Large intestine (tissue), 3 donors: ENCODE measurements around the gene SERPINA9. TPM values are rescaled to one million over a fixed set of nuclear protein-coding genes. Genes with fewer than 3 reads are reported as not detected.
A peak's percentile ranks its signal among the peaks of the same experiment; 100 is the strongest.
"Not testable (repeated sequence)": the region's sequence is repeated elsewhere in the genome, so short reads cannot be mapped to it uniquely, and the experiment has no call there.

Experiments
- DNase-seq, 2 donors: peaks; one replicate each; pipeline versions ENCODE4 v3.0.0 to v3.0.0-alpha.2; 2013
- H3K27ac ChIP-seq: one replicate; pipeline ENCODE4 v1.5.1; 2013; ENCODE audit warnings: low read length
- H3K27me3 ChIP-seq: 2 replicates; pipeline ENCODE4 v1.6.1; 2013; ENCODE audit warnings: low read length; ENCODE audit not compliant: control insufficient read depth, insufficient read depth
- H3K36me3 ChIP-seq: 2 replicates; pipeline ENCODE4 v1.6.1; 2013; ENCODE audit warnings: low read length; ENCODE audit not compliant: control insufficient read depth, insufficient read depth
- H3K4me1 ChIP-seq: one replicate; pipeline ENCODE4 v1.6.1; 2013; ENCODE audit warnings: low read length; ENCODE audit not compliant: control insufficient read depth, insufficient read depth
- H3K4me3 ChIP-seq: one replicate; pipeline ENCODE4 v1.5.1; 2013; ENCODE audit warnings: low read length
- H3K9me3 ChIP-seq: one replicate; pipeline ENCODE4 v1.6.1; 2013; ENCODE audit warnings: mild to moderate bottlenecking, low read depth, low read length, moderate library complexity; ENCODE audit not compliant: control insufficient read depth
- WGBS: methylation state at CpG from one replicate; pipeline ENCODE4 v1.1.5; 2013; ENCODE audit warnings: low lambda C conversion rate; ENCODE audit not compliant: insufficient coverage; 5-methylcytosine and 5-hydroxymethylcytosine counted together
- polyA plus RNA-seq: library from polyadenylated mRNA; unstranded; fragments of 120-200 nt; gene quantifications from one replicate; pipeline ENCODE4 v1.2.1, GENCODE V29; 2013

SERPINA9 gene
- polyA plus RNA-seq, 1 donor, result not detected

- no CpG with 5 or more reads among the region's 5 CpGs for WGBS
- Histone ChIP-seq H3K9me3 (no peaks in the 10 kb centered on the region), H3K4me1 (peaks cover 12% of the 10 kb centered on the region), H3K4me3 (no peak overlapping the region), H3K27ac (no peak overlapping the region), H3K27me3 (peaks cover 5% of the 10 kb centered on the region), H3K36me3 (no peaks in the 10 kb centered on the region)
- no peak for DNase-seq
These were observed 10.9 kb upstream of the SERPINA9 start for GRCh38 chr14:94486883-94487282.

GRCh38 chr14:94485944-94486841 lies 10.2 kb upstream of the SERPINA9 start:
- Histone ChIP-seq H3K9me3 (no peaks in the 10 kb centered on the region), H3K27ac (no peak overlapping the region), H3K27me3 (peaks cover 5% of the 10 kb centered on the region), H3K4me3 (peak overlapping the region; percentile 17), H3K4me1 (peaks cover 12% of the 10 kb centered on the region), H3K36me3 (no peaks in the 10 kb centered on the region)
- peak; percentile 29 to 30 for DNase-seq
- no CpG with 5 or more reads among the region's 26 CpGs for WGBS

- Histone ChIP-seq H3K27me3 (peaks cover 5% of the 10 kb centered on the region), H3K4me1 (peaks cover 8% of the 10 kb centered on the region), H3K9me3 (no peaks in the 10 kb centered on the region), H3K27ac (no peak overlapping the region), H3K4me3 (no peak overlapping the region), H3K36me3 (no peaks in the 10 kb centered on the region)
- no peak for DNase-seq
- 90% methylated on average over 3 of the region's 5 CpGs for WGBS
These were observed 8.5 kb upstream of the SERPINA9 start for GRCh38 chr14:94484481-94484880.

GRCh38 chr14:94483729-94484275 lies 7.8 kb upstream of the SERPINA9 start:
- WGBS, result 100% methylated on average over 1 of the region's 7 CpGs
- H3K4me3 ChIP-seq, result no peak overlapping the region
- no peaks in the 10 kb centered on the region for H3K36me3 ChIP-seq
- peaks cover 3% of the 10 kb centered on the region for H3K9me3 ChIP-seq
- DNase-seq, result no peak
- H3K27me3 ChIP-seq, result peaks cover 5% of the 10 kb centered on the region
- peaks cover 8% of the 10 kb centered on the region for H3K4me1 ChIP-seq
- no peak overlapping the region for H3K27ac ChIP-seq

- no peak for DNase-seq
- Histone ChIP-seq H3K36me3 (no peaks in the 10 kb centered on the region), H3K4me1 (peaks cover 8% of the 10 kb centered on the region), H3K4me3 (no peak overlapping the region), H3K27ac (no peak overlapping the region), H3K27me3 (peaks cover 5% of the 10 kb centered on the region), H3K9me3 (peaks cover 8% of the 10 kb centered on the region)
- 83% methylated on average over 1 of the region's 10 CpGs for WGBS
These were observed 7.1 kb upstream of the SERPINA9 start for GRCh38 chr14:94483071-94483451.

GRCh38 chr14:94482132-94483070 lies 6.4 kb upstream of the SERPINA9 start:
- 80% methylated on average over 1 of the region's 10 CpGs for WGBS
- H3K36me3 ChIP-seq, H3K4me3 ChIP-seq, H3K27ac ChIP-seq, H3K9me3 ChIP-seq, H3K4me1 ChIP-seq, DNase-seq, H3K27me3 ChIP-seq: not testable (repeated sequence)

GRCh38 chr14:94481468-94482131 lies 5.6 kb upstream of the SERPINA9 start:
- Histone ChIP-seq H3K4me1 (peaks cover 7% of the 10 kb centered on the region), H3K27ac (no peak overlapping the region), H3K27me3 (no peaks in the 10 kb centered on the region), H3K4me3 (no peak overlapping the region), H3K9me3 (peaks cover 8% of the 10 kb centered on the region), H3K36me3 (no peaks in the 10 kb centered on the region)
- DNase-seq, result no peak
- WGBS, result no CpG with 5 or more reads among the region's 5 CpGs

- Histone ChIP-seq H3K36me3 (no peaks in the 10 kb centered on the region), H3K4me1 (no peaks in the 10 kb centered on the region), H3K4me3 (no peak overlapping the region), H3K9me3 (peaks cover 8% of the 10 kb centered on the region), H3K27ac (no peak overlapping the region), H3K27me3 (no peaks in the 10 kb centered on the region)
- no CpG with 5 or more reads among the region's 2 CpGs for WGBS
- no peak for DNase-seq
These were observed 4.8 kb upstream of the SERPINA9 start for GRCh38 chr14:94480809-94481208.

- Histone ChIP-seq H3K36me3 (no peaks in the 10 kb centered on the region), H3K9me3 (peaks cover 8% of the 10 kb centered on the region)
- no peak for DNase-seq
These were observed 2.4 kb upstream of the SERPINA9 start for GRCh38 chr14:94478420-94478819.

GRCh38 chr14:94474581-94475031 lies 1.4 kb downstream of the SERPINA9 start:
- WGBS, result no CpG with 5 or more reads among the region's 7 CpGs
- H3K9me3 ChIP-seq, result peaks cover 8% of the 10 kb centered on the region
- no peak overlapping the region for H3K4me3 ChIP-seq
- DNase-seq, result no peak
- no peaks in the 10 kb centered on the region for H3K4me1 ChIP-seq
- H3K36me3 ChIP-seq, result no peaks in the 10 kb centered on the region
- H3K27ac ChIP-seq, result no peak overlapping the region
- no peaks in the 10 kb centered on the region for H3K27me3 ChIP-seq

More at GRCh38 chr14:94478420-94478819, 2.4 kb upstream of the SERPINA9 start:
- Histone ChIP-seq H3K27ac (no peak overlapping the region), H3K27me3 (no peaks in the 10 kb centered on the region), H3K4me3 (no peak overlapping the region), H3K4me1 (no peaks in the 10 kb centered on the region)
